ENCODE data around the gene CACNA2D1.

The CACNA2D1 gene

GRCh38 chr7:82211333-82211732 is 232.2 kb downstream of the CACNA2D1 start:
- DNase-seq = no peak

GRCh38 chr7:82210416-82211184 is 233.0 kb downstream of the CACNA2D1 start:
- DNase-seq = no peak

GRCh38 chr7:82209179-82209747 is 234.3 kb downstream of the CACNA2D1 start:
- no peak for DNase-seq

GRCh38 chr7:82204694-82205093 is 238.9 kb downstream of the CACNA2D1 start:
- no peak for DNase-seq

- no peak for DNase-seq
These were observed 240.6 kb downstream of the CACNA2D1 start for GRCh38 chr7:82202965-82203364.

- DNase-seq = no peak
These were observed 241.5 kb downstream of the CACNA2D1 start for GRCh38 chr7:82202107-82202506.

GRCh38 chr7:82200601-82201000 is 243.0 kb downstream of the CACNA2D1 start:
- no peak for DNase-seq

GRCh38 chr7:82194016-82194643 is 249.4 kb downstream of the CACNA2D1 start:
- DNase-seq = no peak

GRCh38 chr7:82188636-82189035 is 254.9 kb downstream of the CACNA2D1 start:
- no peak for DNase-seq

- no peak for DNase-seq
These were observed 258.1 kb downstream of the CACNA2D1 start for GRCh38 chr7:82185443-82185842.

GRCh38 chr7:82183634-82184033 is 259.9 kb downstream of the CACNA2D1 start:
- DNase-seq = no peak

GRCh38 chr7:82179311-82179710 is 264.3 kb downstream of the CACNA2D1 start:
- no peak for DNase-seq

GRCh38 chr7:82175319-82175718 is 268.3 kb downstream of the CACNA2D1 start:
- no peak for DNase-seq

GRCh38 chr7:82173400-82174021 is 270.1 kb downstream of the CACNA2D1 start:
- no peak for DNase-seq

- no peak for DNase-seq
These were observed 270.7 kb downstream of the CACNA2D1 start for GRCh38 chr7:82172881-82173280.

GRCh38 chr7:82172017-82172416 is 271.6 kb downstream of the CACNA2D1 start:
- no peak for DNase-seq

GRCh38 chr7:82167558-82168314 is 275.8 kb downstream of the CACNA2D1 start:
- no peak for DNase-seq

GRCh38 chr7:82166260-82167015 is 277.1 kb downstream of the CACNA2D1 start:
- DNase-seq = no peak

- DNase-seq = no peak
These were observed 278.8 kb downstream of the CACNA2D1 start for GRCh38 chr7:82164813-82165212.

GRCh38 chr7:82164410-82164809 is 279.2 kb downstream of the CACNA2D1 start:
- DNase-seq = no peak

- DNase-seq = no peak
These were observed 280.0 kb downstream of the CACNA2D1 start for GRCh38 chr7:82163586-82163985.

- DNase-seq = no peak
These were observed 281.3 kb downstream of the CACNA2D1 start for GRCh38 chr7:82162289-82162688.
